Stimulated activated CD4-positive, alpha-beta T cell treated with anti-CD3 and anti-CD28 coated beads, Interleukin-12 subunit alpha, Interleukin-12 subunit beta, amount 100 ng/mL, for 4 hours (primary cell): ENCODE results near the gene BCL2A1.
"Not testable (repeated sequence)": the region's sequence is repeated elsewhere in the genome, so short reads cannot be mapped to it uniquely, and the experiment has no call there.

Experiments
- DNase-seq: peaks from one replicate; pipeline ENCODE4 v3.0.0-alpha.2; 2020

Gene BCL2A1

DNA sequence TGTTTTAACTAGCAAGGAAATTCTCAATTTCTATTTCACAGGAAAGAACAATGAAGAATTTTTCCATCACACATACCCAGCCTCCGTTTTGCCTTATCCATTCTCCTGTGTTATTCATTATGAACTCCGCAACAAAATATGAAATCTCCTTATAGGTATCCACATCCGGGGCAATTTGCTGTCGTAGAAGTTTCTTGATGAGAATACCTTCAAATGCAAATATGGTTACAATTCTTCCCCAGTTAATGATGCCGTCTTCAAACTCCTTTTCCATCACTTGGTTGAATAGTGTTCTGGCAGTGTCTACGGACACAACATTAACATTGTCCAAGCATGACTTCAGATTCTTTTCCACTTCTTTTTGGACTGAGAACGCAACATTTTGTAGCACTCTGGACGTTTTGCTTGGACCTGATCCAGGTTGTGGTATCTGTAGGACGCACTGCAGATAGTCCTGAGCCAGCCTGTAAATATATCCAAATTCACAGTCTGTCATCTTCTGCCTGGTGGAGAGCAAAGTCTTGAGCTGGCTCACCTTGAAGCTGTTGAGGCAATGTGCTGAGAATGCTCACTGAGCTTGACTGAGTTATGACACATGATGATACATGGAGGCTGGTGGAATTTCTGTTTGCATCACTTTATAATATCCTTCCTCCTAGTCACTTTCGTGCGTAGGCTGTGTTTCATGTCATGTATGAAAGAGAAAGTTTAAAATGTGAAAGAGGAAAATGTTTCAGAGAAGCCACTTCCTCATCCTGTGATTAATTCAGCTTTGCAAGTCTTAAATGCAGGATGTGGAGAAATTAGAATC is at the start of gene BCL2A1:
TSS of gene BCL2A1 (minus strand) at position 573 of the 811 bp plus-strand sequence. CDS start at position 496, 77 bp downstream.
- DNase-seq: peak; percentile 56

DNA sequence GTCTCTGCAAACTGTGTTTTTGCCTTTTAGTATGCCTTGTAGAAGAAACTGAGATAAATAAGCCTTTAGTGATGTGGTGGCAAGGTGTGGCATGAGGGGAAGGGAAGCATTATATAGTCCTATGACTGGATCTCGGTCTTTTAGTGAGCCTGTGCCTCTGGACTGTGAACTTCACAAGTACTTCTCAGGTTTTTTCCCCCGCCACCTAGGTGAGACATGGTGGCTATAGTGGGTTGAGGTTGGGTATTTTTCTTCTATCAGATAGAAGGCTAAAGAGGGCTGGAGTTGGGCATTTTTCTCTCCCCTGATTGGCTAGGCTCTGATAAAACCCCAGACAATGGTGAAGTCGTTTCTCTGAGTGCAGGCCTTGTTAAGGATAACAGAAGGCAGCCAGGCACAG is 49.7 kb upstream of the BCL2A1 start:
- no peak for DNase-seq

GRCh38 chr15:80020149-80020548 is 49.2 kb upstream of the BCL2A1 start:
- not testable (repeated sequence) for DNase-seq

DNA sequence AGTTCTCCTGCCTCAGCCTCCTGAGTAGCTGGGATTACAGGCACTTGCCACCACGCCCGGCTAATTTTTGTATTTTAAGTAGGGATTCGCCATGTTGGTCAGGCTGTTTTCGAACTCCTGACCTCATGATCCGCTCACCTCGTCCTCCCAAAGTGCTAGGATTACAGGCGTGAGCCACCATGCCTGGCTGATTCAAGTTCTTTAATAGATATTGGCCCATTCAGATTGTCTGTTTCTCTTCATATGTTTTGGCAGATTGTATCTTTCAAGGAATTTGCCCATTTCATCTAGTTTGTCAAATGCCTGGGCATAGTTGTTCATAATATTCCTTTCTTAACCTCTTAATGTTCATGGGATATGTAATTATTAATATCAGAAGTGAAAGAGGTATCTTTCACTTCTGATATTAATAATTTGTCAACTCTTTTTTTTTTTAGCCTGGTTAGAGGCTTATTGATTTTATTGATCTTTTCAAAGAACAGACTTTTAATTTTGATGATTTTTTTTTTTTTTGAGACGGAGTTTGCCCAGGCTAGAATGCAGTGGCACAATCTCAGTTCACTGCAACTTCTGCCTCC is 48.3 kb upstream of the BCL2A1 start:
- no peak for DNase-seq

- not testable (repeated sequence) for DNase-seq
Observed at GRCh38 chr15:80017139-80017538, 46.1 kb upstream of the BCL2A1 start.

- DNase-seq: not testable (repeated sequence)
Observed at GRCh38 chr15:80016506-80016905, 45.5 kb upstream of the BCL2A1 start.

GRCh38 chr15:80015156-80015555 is 44.2 kb upstream of the BCL2A1 start:
- no peak for DNase-seq

DNA sequence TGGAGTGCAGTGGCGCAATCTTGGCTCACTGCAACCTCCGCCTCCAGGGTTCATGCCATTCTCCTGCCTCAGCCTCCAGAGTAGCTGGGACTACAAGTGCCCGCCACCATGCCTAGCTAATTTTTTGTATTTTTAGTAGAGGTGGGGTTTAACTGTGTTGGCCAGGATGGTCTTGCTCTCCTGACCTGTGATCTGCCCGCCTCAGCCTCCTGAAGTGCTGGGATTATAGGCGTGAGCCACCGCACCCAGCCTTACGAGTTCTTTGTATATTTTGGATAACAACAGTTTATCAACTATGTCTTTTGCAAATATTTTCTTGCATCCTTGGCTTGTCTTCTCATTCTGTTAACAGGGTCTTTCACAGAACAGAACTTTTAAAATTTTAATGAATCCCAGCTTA is 43.2 kb upstream of the BCL2A1 start:
- DNase-seq: not testable (repeated sequence)

- DNase-seq: no peak
Observed at GRCh38 chr15:80012060-80012726, 41.2 kb upstream of the BCL2A1 start.

DNA sequence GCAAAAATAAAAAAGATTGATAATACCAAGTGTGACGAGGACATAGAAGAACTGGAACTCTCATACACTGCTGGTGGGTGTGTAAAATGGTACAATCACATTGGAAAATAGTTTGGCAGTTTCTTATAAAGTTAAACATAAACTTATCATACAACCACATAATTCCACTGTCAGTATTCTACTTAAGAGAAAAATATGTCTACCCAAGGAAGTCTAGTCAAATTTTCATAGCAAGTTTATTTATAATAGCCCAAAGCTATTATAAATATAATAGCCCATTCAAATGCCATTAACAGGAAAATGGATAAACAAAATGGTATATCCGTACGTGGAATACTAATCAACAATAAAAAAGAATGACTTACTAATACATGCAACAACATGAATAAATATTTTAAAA is 40.6 kb upstream of the BCL2A1 start:
- no peak for DNase-seq

DNA sequence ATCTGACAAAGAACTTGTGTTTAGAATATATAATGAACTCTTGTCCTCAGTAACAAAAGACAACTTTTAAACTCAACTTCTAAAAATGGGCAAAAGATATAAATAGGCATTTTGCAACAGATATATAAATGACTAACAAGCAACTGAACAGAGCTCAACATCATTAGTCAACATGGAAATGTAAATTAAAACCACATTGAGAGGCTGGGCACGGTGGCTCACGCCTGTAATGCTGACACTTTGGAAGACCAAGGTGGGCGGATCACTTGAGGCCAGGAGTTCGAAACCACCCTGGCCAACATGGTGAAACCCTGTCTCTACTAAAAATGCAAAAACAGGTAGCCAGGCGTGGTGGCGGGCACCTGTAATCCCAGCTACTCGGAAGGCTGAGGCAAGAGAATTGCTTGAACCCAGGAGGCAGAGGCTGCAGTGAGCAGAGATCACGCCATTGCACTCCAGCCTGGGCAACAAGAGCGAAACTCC is 40.1 kb upstream of the BCL2A1 start:
- DNase-seq: not testable (repeated sequence)

DNA sequence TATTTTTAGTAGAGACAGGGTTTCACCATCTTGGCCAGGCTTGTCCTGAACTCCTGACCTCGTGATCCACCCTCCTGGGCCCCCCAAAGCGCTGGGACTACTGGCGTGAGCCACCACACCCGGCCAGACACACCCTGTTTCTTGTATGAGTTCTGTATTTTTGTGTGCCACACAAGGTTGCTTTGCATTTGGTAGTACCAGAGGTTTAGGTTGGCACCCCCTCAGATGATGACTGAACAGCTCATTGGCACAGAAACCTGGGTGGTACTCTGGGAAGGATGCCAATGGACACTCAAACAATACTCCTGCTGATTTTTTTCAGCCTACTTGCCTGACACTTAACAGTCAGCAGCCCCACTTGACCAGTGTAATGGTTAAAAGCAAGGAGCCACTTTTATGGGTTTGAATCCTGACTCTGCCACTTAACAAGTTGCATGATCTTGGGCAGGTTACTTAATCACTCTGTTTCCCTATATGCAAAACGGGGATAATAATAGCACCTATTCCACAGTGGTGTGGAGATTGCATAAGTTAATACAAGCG is 39.2 kb upstream of the BCL2A1 start:
- DNase-seq: no peak

GRCh38 chr15:80007532-80007931 is 36.5 kb upstream of the BCL2A1 start:
- DNase-seq: no peak

- DNase-seq: no peak
Observed at GRCh38 chr15:80006946-80007345, 36.0 kb upstream of the BCL2A1 start.

GRCh38 chr15:80003934-80004472 is 33.0 kb upstream of the BCL2A1 start:
- no peak for DNase-seq

GRCh38 chr15:80003171-80003570 is 32.2 kb upstream of the BCL2A1 start:
- no peak for DNase-seq

DNA sequence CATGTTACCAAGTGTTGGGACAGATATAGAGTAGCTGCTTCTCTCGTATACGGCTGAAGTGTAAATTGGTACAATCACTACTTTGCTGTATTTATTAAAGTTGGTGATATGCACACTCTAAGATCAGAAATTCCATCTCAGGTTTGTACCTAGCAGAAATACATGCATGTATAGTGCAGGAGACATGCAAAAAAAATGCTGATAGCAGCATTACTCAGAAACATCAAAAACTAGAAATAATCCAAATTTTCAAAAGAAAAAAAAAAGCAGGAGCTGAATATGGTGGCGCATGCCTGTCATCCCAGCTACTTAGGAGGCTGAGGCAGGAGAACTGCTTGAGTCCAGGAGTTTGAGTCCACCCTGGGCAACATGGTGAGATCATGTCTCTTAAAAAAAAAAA is 31.3 kb upstream of the BCL2A1 start:
- DNase-seq: no peak

- no peak for DNase-seq
Observed at GRCh38 chr15:79994615-79995014, 23.6 kb upstream of the BCL2A1 start.

DNA sequence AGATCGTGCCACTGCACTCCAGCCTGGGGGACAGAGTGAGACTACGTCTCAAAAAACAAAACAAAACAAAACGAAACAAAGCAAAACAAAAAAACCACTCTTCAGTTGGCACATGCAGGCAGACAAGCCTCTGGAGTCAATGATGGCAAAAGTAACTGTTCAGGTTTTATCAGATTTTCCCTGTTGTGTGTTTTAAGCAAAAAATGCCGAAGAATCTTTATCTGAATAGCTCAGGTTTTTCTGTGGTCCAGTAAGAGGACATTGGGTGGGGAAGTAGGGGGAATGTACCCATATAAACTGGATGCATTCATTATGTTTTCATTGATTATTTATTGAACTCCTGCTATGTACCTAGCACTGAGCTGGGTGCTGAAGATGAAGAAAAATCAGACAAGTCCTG is 20.8 kb upstream of the BCL2A1 start:
- no peak for DNase-seq

DNA sequence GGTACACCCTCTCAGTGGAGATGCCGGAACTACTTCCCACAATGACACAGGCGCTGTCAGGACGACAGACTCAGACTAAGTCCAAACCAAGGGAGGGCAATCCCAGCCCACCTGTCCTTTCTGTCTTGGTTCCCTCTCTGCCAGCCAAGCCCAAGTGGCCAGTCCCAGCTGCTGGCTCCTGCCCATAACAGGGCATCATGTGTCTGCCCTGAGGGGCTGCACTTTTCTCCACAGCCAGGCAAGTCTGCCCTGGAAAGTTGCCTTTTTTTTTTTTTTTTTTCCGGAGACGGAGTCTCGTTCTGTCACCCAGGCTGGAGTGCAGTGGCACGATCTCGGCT is 20.0 kb upstream of the BCL2A1 start:
- DNase-seq: no peak

DNA sequence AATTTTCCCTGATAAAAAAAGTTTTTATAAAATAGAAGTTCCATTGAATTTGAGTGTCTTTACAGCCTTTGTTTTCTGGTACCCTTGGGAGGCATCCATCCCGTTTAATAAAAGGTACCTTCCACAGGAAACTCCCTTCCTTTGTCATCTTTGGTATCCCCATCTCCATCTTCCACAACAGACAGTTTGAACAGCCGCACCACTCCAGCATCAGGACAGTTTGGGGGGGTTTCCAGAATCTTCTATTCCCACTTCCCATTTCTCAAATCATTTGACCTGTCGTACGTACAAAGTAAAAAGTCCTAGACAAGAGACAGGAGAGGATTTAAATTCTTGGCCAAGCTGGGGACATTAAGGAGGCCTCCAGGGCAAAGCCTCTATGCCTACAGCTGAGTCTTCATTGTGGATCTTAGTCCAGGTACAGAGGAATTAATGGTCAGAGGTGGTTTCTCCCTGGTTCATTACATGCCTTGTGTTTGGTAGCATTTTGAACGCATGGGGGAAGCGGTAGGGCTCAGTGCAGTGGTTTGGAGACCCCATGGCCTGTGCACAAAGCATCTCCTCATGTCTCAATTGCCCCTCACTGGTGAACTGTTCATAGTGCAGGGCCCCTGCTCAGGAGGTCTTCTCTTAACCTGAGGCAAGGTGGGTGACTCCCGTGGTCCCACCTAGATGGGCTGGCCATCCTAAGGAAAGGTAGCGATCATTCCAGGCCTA is 19.4 kb upstream of the BCL2A1 start:
- no peak for DNase-seq

- no peak for DNase-seq
Observed at GRCh38 chr15:79989682-79990081, 18.7 kb upstream of the BCL2A1 start.

- no peak for DNase-seq
Observed at GRCh38 chr15:79989183-79989582, 18.2 kb upstream of the BCL2A1 start.
